Mononuclear cell (primary cell): Measurements from ENCODE around the gene VIL1. TPM values are rescaled to one million over a fixed set of nuclear protein-coding genes. Genes with fewer than 3 reads are reported as not detected.

Source experiments
- H3K27me3 ChIP-seq: 2 replicates; pipeline ENCODE4 v1.6.0; 2011; ENCODE audit warnings: low read length, control low read depth; ENCODE audit not compliant: insufficient read depth
- H3K4me1 ChIP-seq: 2 replicates; pipeline ENCODE4 v1.5.1; 2011; ENCODE audit warnings: mild to moderate bottlenecking, low read length, control low read depth; ENCODE audit not compliant: insufficient read depth
- H3K4me3 ChIP-seq: 2 replicates; pipeline ENCODE4 v1.5.1; 2011; ENCODE audit warnings: mild to moderate bottlenecking, low read length, moderate library complexity
- H3K9me3 ChIP-seq: 2 replicates; pipeline ENCODE4 v1.5.1; 2011; ENCODE audit warnings: low read depth, mild to moderate bottlenecking, control low read depth, low read length
- total RNA-seq: library from RNA; depleted of rRNA; stranded (reverse); fragments of >200 nt; gene quantifications from one replicate; pipeline ENCODE4 v1.2.3, GENCODE V29; 2012

The VIL1 gene
- total RNA-seq, 1 donor, result 2.1 TPM

DNA sequence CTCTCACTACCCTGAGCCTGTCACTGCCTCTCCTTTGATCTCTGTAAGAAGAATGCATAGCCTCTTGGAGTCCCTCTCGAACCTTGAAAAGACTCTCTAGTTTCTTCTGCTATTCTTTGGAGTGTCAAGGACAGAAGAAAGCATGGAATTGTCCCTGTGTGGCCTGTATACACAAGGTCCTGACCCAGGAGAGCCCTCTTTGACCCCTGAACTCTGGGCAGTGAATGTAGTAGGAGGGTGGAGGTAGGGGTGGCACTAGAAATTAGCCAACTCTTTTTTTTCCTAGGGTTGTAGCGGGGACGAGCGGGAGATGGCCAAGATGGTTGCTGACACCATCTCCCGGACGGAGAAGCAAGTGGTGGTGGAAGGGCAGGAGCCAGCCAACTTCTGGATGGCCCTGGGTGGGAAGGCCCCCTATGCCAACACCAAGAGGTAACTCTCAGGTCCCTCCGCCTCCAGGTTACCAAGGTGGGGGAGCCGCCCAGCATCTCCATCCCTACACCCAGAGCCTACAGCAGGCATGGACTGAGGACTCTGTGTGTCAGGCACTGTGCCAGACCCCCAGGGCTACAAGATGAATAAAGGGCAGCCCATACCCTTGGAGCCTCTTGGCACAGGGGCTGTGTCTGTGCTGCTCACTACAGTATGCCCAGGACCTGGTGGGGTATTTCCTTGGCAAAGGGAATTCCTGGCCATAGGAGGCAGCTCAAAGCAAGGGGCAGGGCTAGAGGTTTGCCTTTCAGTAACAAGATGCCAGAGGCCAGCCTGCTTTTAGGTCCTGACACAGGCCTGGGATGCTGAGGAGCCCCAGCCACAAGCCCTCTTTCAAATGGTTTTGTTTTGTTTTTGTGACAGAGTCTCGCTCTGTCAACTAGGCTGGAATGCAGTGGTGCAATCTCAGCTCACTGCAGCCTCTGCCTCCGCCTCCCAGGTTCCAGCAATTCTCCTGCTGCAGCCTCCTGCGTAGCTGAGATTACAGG, 16.4 kb downstream of the VIL1 start:
- H3K27me3 ChIP-seq, result no peaks in the 10 kb centered on the region
- no peak overlapping the region for H3K4me3 ChIP-seq
- no peaks in the 10 kb centered on the region for H3K9me3 ChIP-seq
- peaks cover 11% of the 10 kb centered on the region for H3K4me1 ChIP-seq

DNA sequence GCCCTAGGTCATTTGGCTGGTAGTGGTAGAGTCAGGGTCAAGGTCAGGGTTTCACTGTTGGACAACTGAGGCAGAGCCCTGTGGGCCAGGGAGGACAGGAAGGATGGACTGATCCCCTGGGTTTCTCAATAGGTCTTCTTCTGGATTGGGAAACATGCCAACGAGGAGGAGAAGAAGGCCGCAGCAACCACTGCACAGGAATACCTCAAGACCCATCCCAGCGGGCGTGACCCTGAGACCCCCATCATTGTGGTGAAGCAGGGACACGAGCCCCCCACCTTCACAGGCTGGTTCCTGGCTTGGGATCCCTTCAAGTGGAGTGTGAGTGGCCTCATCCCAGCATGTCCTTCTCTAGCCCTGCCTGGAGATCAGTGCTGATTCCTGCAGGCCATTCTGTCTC, 18.1 kb downstream of the VIL1 start:
- peaks cover 11% of the 10 kb centered on the region for H3K4me1 ChIP-seq
- no peaks in the 10 kb centered on the region for H3K9me3 ChIP-seq
- no peaks in the 10 kb centered on the region for H3K27me3 ChIP-seq
- H3K4me3 ChIP-seq, result no peak overlapping the region

DNA sequence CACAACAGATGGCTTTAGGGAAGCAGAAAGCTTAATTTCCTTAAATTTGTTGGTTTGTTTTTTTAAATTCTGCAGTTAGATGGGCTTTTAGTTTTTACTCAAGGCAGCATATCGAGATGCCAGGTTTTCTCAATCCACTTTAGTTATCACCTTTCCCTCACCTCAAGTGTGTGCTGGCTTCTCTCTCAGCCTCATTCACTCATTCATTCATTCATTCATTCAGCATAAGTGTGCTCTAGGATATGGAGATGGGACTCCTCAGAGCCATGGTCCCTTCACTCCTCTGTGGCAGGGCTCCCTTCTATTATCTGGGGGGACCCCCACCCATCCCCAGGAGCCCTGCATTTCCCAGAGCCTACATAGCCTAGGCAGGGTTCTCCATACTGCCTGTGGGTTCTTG, 19.0 kb downstream of the VIL1 start:
- Histone ChIP-seq H3K27me3 (no peaks in the 10 kb centered on the region), H3K4me3 (no peak overlapping the region), H3K4me1 (peaks cover 11% of the 10 kb centered on the region), H3K9me3 (no peaks in the 10 kb centered on the region)

DNA sequence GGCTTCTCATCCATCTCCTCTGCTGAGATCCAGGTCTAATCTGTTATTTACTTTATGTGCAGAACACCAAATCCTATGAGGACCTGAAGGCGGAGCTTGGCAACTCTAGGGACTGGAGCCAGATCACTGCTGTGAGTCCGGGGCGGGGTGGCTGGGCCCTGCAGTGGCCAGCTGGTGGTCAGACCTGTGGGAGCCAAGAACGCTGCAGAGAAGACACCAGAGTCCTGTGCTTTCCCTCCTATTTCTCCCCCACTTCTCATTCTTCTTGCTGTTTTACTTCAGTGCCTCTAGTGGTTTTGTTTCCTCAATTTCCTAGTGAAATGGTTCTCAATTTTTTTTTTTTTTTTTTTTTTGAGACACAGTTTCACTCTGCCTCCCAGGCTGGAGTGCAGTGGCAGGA, 19.7 kb downstream of the VIL1 start:
- H3K27me3 ChIP-seq, result no peaks in the 10 kb centered on the region
- no peak overlapping the region for H3K4me3 ChIP-seq
- H3K4me1 ChIP-seq, result peaks cover 11% of the 10 kb centered on the region
- no peaks in the 10 kb centered on the region for H3K9me3 ChIP-seq

DNA sequence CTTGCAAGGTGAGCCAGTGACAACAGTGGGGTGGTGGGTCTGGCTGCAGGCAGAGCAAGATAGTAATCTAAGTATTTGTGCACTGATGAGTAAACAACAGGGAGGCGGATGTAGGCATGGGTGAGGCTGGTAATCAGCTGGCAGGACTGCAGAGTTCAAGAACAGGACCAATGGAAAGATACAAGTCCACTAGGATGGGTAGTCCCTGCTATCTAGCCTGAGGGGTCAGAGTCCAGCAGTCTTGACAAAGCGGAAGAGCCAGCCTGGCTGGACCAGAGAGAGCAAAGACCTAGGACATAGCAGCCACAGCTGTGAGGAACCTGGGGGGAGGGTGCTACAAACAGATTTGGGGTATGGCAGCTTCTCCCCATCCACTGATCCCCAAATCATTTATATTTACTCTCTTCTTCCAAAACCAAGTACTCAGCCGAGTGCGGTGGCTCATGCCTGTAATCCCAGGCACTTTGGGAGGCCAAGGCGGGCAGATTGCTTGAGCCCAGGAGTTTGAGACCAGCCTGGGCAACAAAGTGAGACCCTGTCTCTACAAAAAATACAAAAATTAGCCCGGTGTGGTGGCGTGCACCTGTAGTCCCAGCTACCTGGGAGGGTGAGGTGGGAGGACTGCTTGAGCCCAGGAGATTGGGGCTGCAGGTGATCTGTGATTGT, 25.9 kb downstream of the VIL1 start:
- H3K4me3 ChIP-seq, result no peak overlapping the region
- H3K4me1 ChIP-seq, result no peaks in the 10 kb centered on the region
- no peaks in the 10 kb centered on the region for H3K9me3 ChIP-seq
- no peaks in the 10 kb centered on the region for H3K27me3 ChIP-seq

DNA sequence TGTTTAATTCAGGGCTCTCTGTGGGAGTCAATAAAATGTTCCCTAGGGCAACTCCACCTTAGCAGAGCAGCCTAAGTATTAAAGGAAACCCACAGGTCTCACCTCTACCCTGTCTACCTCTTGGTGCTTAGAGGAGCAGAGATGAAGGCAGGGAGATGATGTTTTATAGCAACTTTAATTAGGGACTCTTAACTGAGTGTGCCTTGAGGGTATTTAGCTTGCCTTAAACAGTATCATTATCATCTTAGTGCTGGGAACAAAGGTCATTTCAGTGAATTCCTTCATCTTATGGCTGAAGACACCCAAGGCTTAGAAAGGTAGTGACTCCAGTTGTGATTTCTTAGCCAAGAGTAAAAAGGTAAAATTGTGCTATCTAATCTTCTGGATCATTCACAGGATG, 26.7 kb downstream of the VIL1 start:
- Histone ChIP-seq H3K27me3 (no peaks in the 10 kb centered on the region), H3K9me3 (no peaks in the 10 kb centered on the region), H3K4me3 (no peak overlapping the region), H3K4me1 (no peaks in the 10 kb centered on the region)

DNA sequence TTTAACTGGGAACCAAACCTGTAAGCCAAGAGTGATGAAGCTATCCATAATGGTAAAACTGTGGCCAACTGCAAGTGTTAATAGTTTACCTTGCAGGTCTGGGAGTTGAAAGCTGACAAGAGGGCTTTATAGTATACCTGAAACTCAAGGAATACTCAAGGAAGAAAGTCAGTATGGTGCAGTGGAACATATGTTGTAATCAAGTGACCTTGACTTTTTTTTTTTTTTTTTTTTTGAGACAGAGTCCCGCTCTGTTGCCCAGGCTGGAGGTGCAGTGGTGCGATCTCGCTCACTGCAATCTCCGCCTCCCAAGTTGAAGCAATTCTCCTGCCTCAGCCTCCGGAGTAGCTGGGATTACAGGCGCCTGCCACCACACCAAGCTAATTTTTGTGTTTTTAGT, 27.6 kb downstream of the VIL1 start:
- no peaks in the 10 kb centered on the region for H3K9me3 ChIP-seq
- H3K4me3 ChIP-seq, result no peak overlapping the region
- H3K27me3 ChIP-seq, result no peaks in the 10 kb centered on the region
- no peaks in the 10 kb centered on the region for H3K4me1 ChIP-seq

DNA sequence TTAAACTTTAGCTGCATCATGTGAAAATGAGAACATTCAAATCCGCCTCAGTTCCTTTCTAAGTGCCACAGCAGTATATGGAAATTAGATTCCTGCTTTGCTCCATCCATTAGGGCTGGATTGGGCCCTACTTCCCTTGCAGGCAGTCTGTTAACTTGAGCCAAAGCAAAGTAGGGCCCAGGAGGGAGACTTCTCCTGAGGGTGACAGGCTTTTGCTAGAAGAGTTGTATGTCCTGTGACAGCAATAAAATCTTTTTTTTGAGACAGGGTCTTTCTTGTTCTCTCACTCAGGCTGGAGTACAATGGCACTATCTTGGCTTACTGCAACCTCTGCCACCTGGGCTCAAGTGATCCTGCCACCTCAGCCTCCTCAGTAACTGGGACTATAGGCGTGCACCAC, 28.1 kb downstream of the VIL1 start:
- Histone ChIP-seq H3K4me3 (no peak overlapping the region), H3K4me1 (no peaks in the 10 kb centered on the region), H3K9me3 (no peaks in the 10 kb centered on the region), H3K27me3 (no peaks in the 10 kb centered on the region)

DNA sequence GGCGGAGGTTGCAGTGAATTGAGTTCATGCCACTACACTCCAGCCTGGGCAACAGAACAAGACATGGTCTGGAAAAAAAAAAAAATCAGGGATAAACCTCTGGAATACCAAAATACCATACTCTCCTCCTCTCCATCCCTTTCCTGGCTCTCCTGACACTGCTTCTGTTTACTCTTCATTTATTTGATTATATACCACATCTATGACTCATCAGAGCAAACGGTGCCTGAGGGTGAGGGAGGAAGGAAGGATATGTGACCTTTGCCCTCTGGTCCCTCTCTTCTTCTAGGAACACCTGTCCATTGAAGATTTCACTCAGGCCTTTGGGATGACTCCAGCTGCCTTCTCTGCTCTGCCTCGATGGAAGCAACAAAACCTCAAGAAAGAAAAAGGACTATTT, 30.0 kb downstream of the VIL1 start:
- Histone ChIP-seq H3K9me3 (no peaks in the 10 kb centered on the region), H3K27me3 (no peaks in the 10 kb centered on the region), H3K4me3 (no peak overlapping the region), H3K4me1 (no peaks in the 10 kb centered on the region)

DNA sequence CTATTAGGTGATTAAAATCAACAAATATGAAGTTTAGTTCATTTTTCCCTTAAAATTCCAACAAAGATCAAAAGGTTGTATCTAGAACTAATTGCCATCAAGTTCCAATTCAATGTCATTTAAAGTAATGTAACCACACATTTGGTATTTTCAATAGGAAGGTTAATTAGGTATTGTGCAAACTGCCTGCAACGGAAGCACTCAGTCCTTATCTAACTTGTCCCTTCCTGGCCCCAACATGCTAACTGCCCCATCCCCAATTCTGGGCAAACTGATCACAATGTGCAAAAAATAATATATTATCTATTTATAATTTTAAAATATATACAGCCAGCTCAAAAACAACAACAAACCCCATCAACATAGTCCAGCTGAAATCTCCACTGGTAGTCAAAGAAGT, 33.2 kb downstream of the VIL1 start:
- Histone ChIP-seq H3K4me1 (no peaks in the 10 kb centered on the region), H3K4me3 (no peak overlapping the region), H3K9me3 (no peaks in the 10 kb centered on the region), H3K27me3 (no peaks in the 10 kb centered on the region)

DNA sequence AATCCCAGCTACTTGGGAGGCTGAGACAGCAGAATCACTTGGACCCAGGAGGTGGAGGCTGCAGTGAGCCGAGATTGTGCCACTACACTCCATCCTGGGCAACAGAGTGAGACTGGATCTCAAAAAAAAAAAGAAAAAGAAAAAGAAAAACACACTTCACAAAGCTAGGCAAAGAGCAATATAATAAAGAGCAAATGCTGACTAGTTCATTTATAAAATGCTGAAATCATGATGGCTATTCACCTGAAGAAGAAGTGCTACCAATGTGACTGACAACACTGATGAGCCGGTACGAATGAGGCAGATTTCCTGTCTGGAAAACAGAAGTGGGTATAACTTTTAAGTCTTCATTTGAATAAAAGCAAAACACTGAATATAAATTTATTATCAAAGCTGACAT, 37.9 kb downstream of the VIL1 start:
- no peaks in the 10 kb centered on the region for H3K27me3 ChIP-seq
- H3K4me3 ChIP-seq, result no peak overlapping the region
- no peaks in the 10 kb centered on the region for H3K4me1 ChIP-seq
- H3K9me3 ChIP-seq, result no peaks in the 10 kb centered on the region

DNA sequence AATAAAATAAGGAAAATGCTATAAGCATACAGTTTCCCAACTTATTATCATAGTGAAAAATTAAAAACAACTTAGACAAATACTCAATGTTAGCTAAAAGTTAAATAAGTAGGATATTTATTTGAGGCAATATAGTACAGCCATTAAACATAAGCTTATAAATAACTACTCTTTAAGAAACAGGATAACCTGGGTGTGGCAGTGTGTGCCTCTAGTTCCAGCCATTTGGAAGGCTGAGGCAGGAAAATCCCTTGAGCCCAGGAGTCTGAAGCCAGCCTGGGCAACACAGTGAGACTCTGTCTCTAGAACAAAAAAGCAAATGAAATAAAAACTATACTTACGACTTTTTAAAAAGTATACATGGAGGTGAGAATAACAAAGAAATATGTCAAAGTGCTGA, 39.7 kb downstream of the VIL1 start:
- H3K27me3 ChIP-seq, result no peaks in the 10 kb centered on the region
- H3K4me1 ChIP-seq, result no peaks in the 10 kb centered on the region
- H3K9me3 ChIP-seq, result no peaks in the 10 kb centered on the region
- no peak overlapping the region for H3K4me3 ChIP-seq

DNA sequence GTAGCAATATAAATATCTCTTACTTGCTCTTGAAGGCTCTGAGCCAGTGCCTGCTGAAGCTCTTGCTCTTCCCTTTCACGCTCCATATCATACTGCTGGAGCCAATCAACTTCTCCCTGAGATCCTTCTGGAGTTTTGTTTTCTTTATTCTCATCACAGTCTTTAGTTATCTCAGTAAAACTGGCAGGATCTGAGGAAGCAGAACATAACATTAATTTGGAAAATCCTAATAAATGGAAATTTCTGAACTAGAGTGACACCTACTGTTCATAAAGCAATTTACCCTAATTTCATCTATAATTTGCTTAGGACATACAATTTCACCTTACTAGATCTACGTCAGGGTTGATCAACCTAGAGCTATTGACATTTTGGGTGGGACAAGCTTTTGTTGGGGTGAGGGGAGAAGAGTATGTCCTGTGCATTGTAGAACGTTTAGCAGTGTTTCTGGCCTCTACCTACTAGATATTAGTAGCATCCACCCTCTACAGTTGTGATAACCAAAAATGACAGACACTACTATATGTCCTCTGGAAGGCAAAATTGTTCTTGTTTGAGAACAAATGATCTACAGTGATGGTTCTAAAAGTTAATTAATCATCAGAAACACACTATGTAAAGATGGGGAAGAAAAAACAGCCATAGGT, 47.2 kb downstream of the VIL1 start:
- H3K4me3 ChIP-seq, result no peak overlapping the region
- H3K9me3 ChIP-seq, result no peaks in the 10 kb centered on the region
- no peaks in the 10 kb centered on the region for H3K27me3 ChIP-seq
- peaks cover 8% of the 10 kb centered on the region for H3K4me1 ChIP-seq

DNA sequence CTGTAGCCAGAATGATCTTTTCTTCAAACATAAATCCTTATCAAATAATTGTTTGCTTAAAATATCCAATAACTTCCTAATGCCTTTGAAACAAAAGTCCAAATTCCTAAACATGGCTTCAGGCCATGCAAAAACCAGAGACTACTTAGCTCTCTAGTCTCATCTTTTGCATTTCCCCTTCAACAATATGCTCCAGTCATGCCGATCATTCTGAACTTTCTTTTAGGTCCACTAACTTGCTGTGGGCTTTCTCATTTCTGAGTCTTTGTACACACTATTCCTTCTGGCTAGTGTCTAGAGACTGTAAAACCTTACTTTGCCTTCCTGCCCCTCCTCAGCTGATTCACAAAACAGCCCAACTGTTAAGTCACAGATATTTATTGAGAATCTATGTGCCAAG, 51.5 kb downstream of the VIL1 start:
- H3K9me3 ChIP-seq, result no peaks in the 10 kb centered on the region
- no peaks in the 10 kb centered on the region for H3K27me3 ChIP-seq
- H3K4me1 ChIP-seq, result peaks cover 29% of the 10 kb centered on the region
- no peak overlapping the region for H3K4me3 ChIP-seq

DNA sequence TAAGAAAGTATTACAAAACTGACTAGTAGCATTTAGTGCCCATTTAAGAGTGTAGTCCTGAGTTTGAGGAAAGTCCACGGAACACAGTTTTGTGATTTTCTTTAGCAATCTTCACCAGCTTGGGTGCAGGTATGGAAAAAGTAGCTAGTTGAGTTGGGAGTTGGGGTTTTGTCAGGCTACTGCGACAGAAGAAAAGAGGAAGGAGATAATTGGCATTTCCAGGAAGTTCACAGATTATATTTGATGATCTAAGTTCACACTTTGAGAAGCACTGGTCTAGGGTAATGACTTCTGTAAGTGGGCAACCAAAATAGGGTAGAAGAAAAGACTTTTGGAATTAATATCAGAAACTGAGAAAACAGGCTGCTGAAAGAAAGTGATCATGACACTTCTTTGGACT, 52.1 kb downstream of the VIL1 start:
- peaks cover 29% of the 10 kb centered on the region for H3K4me1 ChIP-seq
- H3K4me3 ChIP-seq, result no peak overlapping the region
- H3K9me3 ChIP-seq, result no peaks in the 10 kb centered on the region
- no peaks in the 10 kb centered on the region for H3K27me3 ChIP-seq
